A204.1 (cell line): ENCODE measurements around the gene GLUL.

Source experiments
- FAIRE-seq: peaks from 2 replicates; lab custom pipeline; 2012; peaks lifted over from hg19 to GRCh38; lab: Jason Lieb, UNC

Gene GLUL

GRCh38 chr1:182391362-182392049 is at the start of gene GLUL:
TSS of gene GLUL (minus strand) at chr1:182391790. CDS start at chr1:182388737, 3,053 bp downstream.
- no peak for FAIRE-seq

GRCh38 chr1:182438326-182438725 is 46.7 kb upstream of the GLUL start:
- no peak for FAIRE-seq

- no peak for FAIRE-seq
These were observed 42.0 kb upstream of the GLUL start for GRCh38 chr1:182433580-182433979.

- no peak for FAIRE-seq
These were observed 39.7 kb upstream of the GLUL start for GRCh38 chr1:182431278-182431677.

- FAIRE-seq: no peak
These were observed 38.9 kb upstream of the GLUL start for GRCh38 chr1:182430263-182431068.

- FAIRE-seq: no peak
These were observed 36.5 kb upstream of the GLUL start for GRCh38 chr1:182428043-182428442.

- no peak for FAIRE-seq
These were observed 35.1 kb upstream of the GLUL start for GRCh38 chr1:182426442-182427430.

- FAIRE-seq: no peak
These were observed 24.2 kb upstream of the GLUL start for GRCh38 chr1:182415789-182416188.

- FAIRE-seq: no peak
These were observed 22.4 kb upstream of the GLUL start for GRCh38 chr1:182413969-182414368.

GRCh38 chr1:182413486-182413885 is 21.9 kb upstream of the GLUL start:
- no peak for FAIRE-seq

GRCh38 chr1:182410620-182411273 is 19.2 kb upstream of the GLUL start:
- no peak for FAIRE-seq

- no peak for FAIRE-seq
These were observed 18.5 kb upstream of the GLUL start for GRCh38 chr1:182410138-182410537.

GRCh38 chr1:182408435-182409075 is 17.0 kb upstream of the GLUL start:
- FAIRE-seq: no peak

- FAIRE-seq: no peak
These were observed 16.1 kb upstream of the GLUL start for GRCh38 chr1:182407724-182408123.

GRCh38 chr1:182406012-182406411 is 14.4 kb upstream of the GLUL start:
- FAIRE-seq: no peak

GRCh38 chr1:182405578-182405977 is 14.0 kb upstream of the GLUL start:
- FAIRE-seq: no peak

GRCh38 chr1:182404781-182405180 is 13.2 kb upstream of the GLUL start:
- no peak for FAIRE-seq

GRCh38 chr1:182400567-182400966 is 9.0 kb upstream of the GLUL start, which contains the start of gene TEDDM1:
TSS of gene TEDDM1 (minus strand) at chr1:182400667. CDS start at chr1:182400485, 182 bp downstream.
- no peak for FAIRE-seq

GRCh38 chr1:182397653-182398393 is 6.2 kb upstream of the GLUL start:
- FAIRE-seq: no peak

- no peak for FAIRE-seq
These were observed 4.3 kb upstream of the GLUL start for GRCh38 chr1:182395906-182396305.
